Rectal smooth muscle tissue (tissue), 1 donor: Measurements from ENCODE around the gene MPZL3.

Experiments used
- H3K27ac ChIP-seq: one replicate; pipeline ENCODE4 v1.7.0; 2013; ENCODE audit warnings: low read depth, low read length, inconsistent platforms
- H3K27me3 ChIP-seq: one replicate; pipeline ENCODE4 v1.7.0; 2013; ENCODE audit warnings: low read length; ENCODE audit not compliant: control insufficient read depth, insufficient read depth
- H3K36me3 ChIP-seq: one replicate; pipeline ENCODE4 v1.7.0; 2013; ENCODE audit warnings: low read length; ENCODE audit not compliant: control insufficient read depth, insufficient read depth
- H3K4me1 ChIP-seq: one replicate; pipeline ENCODE4 v1.7.0; 2013; ENCODE audit warnings: low read length; ENCODE audit not compliant: control insufficient read depth, insufficient read depth
- H3K4me3 ChIP-seq: one replicate; pipeline ENCODE4 v1.7.0; 2013; ENCODE audit warnings: low read length
- H3K9ac ChIP-seq: one replicate; pipeline ENCODE4 v1.7.0; 2013; ENCODE audit warnings: low read length

The MPZL3 gene

GRCh38 chr11:118180300-118180703, 71.9 kb downstream of the MPZL3 start:
- Histone ChIP-seq H3K4me3 (peak overlapping the region; percentile 55), H3K27ac (peak overlapping the region; percentile 24), H3K9ac (no peak overlapping the region), H3K27me3 (peaks cover 1% of the 10 kb centered on the region), H3K36me3 (no peaks in the 10 kb centered on the region), H3K4me1 (peaks cover 13% of the 10 kb centered on the region)

GRCh38 chr11:118176778-118177134, 75.4 kb downstream of the MPZL3 start:
- no peaks in the 10 kb centered on the region for H3K36me3 ChIP-seq
- H3K27ac ChIP-seq, result no peak overlapping the region
- H3K9ac ChIP-seq, result no peak overlapping the region
- H3K4me3 ChIP-seq, result no peak overlapping the region
- H3K4me1 ChIP-seq, result peaks cover 13% of the 10 kb centered on the region
- H3K27me3 ChIP-seq, result peaks cover 1% of the 10 kb centered on the region
